ENCODE data around the gene ABCA7.

Gene ABCA7

DNA sequence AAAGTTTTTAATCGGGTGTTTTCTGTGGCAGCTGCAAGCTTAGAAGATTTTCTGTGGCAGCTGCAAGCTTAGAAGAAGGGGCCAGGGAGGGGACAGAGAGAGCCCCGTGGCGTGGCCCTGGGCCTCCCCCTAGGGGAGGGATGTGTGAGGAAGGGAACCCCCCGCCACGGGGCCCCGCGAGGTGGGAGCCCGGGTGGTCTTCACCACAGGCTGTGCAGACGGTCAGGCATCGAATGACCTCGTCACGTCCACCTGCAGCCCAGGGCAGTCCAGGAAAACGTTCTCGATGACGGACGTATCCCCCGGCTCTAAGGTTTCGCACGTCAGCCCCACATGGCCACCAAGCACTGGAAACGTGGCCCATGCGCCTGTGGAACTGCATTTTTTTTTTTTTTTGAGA is 46.7 kb downstream of the ABCA7 start:
- DNase-seq (ENCODE audit: low read depth, low spot score): no peak

DNA sequence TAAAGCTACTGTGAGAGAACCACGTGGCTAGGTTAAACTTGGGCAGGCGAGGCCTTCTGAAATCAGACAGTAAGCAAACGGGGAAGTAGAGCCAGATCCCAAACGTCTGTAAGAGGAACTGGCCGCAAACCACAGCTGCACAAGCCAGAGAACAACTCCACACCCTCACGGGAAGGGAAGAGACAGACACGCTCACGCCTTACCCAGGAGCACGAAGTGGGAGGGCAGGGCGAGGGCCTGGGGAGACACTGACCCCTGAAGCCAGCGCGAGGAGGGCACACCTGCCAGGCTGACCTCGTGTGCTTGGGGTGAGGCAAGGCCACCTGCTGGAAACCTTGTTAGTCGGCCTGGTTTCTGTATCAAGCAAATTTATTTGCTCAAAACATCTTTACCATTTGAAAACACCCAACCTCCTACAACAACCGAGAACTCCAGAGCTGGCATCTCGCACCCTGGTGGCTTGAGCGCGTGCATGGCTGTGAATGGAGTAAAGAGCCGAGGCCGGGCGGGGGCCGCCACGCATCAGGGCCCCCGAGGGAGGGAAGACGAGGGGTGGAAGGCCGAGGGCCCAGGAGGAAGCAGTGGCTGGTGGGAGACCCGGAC is 48.0 kb downstream of the ABCA7 start:
- no peak for DNase-seq (ENCODE audit: low read depth, low spot score)

DNA sequence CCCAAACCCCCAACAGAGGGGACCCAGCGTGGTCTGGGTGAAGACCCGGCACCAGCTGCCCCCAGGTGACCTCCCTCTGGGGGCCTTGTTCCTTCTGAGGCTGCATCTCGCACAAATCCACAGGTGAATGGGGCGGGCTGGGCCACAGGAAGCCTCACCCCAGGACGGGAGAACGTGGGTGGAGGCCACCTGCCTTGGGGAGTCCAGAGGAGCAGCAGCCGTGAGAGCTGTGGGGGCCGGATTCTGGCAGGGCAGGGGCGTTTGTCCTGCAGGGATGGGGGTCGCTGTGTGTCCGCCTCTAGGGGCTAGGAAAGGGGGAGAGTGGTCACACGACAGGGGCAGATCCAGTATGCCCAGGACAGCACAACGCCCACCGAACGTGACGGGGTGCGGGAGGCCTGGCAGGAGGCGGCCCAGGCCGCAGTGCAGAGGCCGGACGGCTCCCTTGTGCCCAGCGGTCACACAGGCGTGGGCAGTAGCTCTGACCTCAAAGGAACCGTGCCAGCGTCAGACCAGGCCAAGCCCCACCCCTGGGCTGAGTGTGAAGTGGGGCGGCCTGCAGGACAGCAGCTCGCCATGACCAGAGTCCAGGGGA is 48.6 kb downstream of the ABCA7 start:
- no peak for DNase-seq (ENCODE audit: low read depth, low spot score)

DNA sequence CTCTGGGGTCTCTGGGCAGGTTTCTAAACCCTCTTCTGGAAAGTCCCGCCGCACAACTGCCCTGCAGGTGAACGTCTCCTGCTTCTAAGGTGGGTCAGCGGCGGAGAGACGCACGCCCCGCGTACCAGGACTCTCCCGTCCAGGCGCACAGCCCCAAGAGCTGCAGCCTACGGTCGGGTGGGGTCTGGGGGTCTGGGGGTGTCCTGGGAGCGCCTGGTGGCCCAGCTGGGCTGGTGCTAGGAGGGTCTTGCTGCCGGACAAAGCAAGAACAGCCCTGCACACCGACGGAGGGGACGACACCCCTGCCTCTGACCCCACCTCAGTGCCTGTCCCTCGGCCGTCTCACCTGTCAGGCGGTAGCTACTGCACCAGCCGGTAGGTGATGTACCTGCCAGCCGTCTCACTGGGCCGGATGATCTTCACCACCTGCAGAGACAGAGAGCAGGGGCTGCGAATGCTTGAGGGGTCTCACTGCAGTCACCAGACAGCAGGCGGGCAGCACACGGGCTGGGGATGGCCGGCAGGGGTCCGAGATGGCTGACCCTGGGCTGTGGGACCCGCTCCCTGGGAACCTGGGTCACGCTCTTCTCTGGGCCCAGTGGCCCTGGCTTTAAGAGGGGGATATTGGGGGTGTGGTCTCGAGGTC is 49.3 kb downstream of the ABCA7 start:
- no peak for DNase-seq (ENCODE audit: low read depth, low spot score)

DNA sequence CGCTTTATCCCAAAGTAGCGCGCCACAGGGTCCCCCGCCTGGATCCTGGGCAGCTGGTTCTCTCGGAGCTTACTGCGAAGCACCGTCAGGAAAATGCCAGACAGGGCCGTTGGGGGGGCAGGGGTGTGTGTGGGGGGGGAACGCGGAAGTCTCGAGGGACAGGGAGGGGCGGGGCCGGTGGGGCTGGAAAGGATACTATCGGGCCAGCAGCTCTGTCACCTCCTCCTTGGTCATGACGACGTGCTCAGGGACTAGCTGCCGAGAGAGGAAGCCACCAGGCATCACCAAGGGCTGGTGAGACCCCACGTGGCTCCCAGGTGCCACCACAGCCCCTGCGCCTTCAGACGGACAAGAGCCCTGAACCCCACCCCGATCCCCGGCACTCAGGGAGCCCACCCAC is 50.0 kb downstream of the ABCA7 start:
- no peak for DNase-seq (ENCODE audit: low read depth, low spot score)

DNA sequence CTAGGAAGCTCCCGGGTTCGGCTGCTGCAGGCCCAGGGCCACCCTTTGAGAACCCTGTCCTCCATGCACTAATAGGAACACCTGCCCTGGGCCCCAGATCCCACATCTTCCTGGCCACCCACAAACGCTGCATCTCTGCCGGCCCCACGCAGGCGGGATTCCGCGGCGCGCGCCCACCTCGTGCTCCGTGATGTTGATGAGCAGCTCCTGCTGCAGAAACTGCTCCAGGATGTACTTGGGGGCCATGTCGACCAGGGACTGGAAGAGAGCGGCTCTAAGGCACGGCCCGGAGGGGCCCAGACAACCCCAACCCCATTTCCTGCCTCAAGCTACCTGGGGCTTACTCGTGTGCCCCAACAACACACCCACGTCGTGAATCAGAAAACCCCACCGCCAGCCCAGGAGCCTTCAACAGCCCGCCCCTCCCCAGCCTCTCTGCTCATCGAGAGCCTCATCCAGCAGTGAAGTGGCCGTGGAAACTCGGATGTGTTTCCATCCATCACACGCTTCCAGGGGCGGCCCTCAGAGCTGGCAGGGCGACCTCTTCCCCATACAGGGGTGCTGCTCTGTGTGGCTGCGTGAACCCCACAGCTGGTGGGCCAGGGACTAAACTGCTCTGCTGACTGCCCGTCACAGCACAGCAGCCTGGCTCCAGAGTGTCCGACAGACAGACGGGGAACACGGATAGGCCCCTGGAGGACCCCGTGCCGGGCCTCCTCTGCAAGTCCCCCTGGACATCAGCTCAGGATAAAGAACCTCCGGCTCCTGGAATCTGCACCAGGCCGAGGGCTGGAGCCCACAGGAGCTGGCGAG is 51.0 kb downstream of the ABCA7 start:
- no peak for DNase-seq (ENCODE audit: low read depth, low spot score)

DNA sequence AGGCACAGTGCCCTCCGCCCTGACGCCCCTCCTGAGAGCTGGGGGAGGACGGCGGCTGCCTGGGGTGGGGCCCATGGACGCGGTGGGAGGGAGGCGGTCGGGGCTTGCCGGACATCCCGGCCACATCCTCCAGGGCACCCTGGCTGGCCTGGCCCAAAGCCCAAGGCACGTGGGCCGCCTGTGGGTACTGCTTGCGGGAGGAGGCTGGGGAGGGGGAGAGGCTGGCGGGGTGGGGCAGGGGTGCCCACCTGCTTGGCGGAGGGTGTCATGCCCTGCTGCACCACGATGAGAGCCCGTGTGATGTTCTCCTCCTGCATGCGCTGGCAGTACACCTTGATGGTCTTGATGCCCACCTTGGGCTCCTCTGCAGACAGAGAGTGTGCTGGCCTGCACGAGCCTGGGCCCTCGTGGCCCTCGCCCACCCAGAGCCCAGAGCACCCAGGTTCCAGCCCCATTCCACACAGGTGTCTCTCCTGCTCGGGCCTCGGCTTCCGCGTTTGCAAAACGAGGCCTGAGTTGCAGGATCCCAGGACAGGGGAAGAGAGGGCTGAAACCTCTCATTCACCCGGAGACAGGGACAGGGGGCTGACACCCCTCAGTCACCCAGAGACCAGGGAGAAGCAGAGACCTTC is 51.8 kb downstream of the ABCA7 start:
- DNase-seq (ENCODE audit: low read depth, low spot score): no peak

DNA sequence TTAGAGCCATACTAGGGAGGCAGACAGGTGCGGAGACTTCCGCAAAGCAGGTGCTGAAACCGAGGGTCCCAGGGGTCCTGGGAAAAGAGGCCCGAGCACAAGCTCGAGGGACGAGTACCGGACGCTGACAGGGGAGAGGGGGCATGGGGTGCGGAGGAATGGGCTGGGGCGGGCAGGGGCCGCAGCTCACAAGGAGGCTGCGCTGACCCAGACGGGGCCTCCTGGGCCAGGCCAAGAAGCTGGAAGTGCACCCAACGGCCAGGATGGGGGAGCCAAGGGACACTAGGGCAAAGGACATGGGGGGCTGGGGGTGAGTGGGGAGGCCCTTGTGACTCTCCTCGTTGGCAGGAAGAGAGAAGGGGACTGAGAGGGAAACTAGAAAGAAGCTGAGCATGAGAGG is 53.4 kb downstream of the ABCA7 start:
- no peak for DNase-seq (ENCODE audit: low read depth, low spot score)

DNA sequence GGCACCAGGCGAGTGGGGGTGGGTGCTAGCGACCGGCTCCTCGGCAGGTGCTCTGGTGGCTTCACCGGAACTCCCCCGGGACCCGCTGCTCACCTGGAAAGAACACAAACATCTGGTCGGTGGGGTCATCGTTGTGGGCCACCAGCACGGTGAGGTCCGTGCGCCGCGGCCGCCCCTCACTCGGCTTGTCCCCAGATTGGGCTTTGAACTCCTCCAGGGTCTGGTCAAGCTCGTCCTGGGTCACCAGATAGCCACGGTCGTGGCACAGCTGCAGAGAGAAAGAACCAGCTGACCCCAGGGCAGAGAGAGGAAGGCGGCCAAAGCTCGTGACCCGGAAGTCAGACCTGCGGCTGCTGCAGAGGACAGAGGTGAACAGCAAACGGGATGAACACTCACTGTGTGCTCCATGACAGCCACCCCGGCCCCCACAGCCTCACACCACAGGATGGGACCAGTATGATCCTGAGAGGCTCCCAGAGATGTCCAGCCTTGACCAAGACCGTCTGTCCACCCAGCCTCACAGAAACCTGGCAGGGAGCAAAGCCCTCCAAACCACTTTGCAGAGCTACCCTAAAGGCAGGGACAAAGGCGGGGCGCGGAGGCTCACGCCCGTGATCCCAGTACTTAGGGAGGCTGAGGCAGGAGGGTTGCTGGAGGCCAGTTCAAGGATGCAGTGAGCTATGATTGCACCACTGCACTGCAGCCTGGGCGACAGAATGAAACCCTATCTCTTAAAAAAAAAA is 54.1 kb downstream of the ABCA7 start:
- no peak for DNase-seq (ENCODE audit: low read depth, low spot score)

DNA sequence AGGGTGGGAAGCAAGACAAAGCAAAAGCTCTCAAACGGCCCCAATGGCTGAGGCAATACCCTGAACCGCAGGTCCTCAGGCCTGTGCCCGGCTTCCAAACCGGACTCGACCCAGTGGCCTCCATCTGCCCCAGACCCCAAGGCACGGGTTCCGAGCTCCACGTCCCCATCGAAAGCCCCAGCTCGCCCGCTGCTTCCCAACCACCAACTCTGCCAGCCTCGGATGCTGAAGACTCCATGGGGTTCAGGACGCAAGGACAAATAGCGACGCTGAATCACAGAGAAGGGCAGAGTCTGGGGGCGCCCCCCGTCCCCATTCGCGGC is 54.7 kb downstream of the ABCA7 start:
- DNase-seq (ENCODE audit: low read depth, low spot score): no peak

DNA sequence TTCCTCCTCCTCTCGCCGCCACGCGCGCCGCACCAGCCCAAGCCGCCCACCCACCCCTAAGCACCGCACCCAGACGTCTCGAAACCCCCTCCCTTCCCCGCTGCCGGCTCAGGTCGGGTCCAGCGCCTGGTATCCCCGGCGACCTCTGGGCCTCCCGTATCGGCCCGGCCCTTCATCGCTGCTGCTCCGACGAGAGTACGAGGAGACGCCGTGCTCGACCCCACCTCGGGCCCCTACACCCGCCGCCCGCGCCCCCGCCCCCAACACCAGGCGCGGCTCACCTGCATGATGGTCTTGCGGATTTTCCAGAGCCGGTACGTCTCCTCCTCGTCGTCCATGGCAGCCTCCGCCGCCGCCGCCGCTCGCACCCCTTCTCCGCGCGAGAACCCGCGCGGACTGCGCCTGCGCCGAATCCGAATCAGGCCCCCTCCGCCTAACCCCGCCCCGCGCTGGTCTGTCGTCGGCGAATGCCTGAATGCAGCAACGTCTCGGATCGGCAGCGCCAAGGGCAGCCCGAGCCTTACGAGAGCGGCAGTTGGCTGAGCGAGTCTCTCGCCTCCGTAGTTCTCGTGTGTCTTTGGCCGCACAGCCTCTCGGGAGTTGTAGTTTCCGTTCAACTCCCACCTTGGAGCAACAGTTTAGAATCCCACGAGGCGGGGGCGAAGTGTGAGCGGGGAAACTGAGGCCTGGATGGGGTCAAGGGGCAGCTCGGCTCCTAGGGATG is 55.2 kb downstream of the ABCA7 start, which contains the start of gene POLR2E:
Gene POLR2E (minus strand): TSS at position 398 of the 724 bp plus-strand sequence. CDS start 60 bp downstream, at position 338.
- DNase-seq (ENCODE audit: low read depth, low spot score): peak; percentile 98

DNA sequence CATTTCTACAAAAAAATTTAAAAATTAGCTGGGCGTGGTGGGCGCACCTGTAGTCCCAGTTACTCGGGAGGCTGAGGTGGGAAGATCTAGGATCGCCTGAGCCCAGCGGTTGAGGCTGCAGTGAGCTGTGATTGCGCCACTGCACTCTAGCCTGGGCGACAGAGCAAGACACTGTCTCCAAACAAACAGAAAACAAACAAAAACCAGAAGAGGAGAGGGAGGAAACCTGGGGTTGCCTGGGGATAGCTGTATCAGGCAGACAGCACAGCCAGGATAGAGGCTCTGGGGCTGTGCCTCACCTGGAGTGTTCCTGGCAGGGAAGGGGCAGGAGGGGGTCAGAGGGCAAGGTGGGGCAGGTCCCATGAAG is 57.9 kb downstream of the ABCA7 start:
- no peak for DNase-seq (ENCODE audit: low read depth, low spot score)

DNA sequence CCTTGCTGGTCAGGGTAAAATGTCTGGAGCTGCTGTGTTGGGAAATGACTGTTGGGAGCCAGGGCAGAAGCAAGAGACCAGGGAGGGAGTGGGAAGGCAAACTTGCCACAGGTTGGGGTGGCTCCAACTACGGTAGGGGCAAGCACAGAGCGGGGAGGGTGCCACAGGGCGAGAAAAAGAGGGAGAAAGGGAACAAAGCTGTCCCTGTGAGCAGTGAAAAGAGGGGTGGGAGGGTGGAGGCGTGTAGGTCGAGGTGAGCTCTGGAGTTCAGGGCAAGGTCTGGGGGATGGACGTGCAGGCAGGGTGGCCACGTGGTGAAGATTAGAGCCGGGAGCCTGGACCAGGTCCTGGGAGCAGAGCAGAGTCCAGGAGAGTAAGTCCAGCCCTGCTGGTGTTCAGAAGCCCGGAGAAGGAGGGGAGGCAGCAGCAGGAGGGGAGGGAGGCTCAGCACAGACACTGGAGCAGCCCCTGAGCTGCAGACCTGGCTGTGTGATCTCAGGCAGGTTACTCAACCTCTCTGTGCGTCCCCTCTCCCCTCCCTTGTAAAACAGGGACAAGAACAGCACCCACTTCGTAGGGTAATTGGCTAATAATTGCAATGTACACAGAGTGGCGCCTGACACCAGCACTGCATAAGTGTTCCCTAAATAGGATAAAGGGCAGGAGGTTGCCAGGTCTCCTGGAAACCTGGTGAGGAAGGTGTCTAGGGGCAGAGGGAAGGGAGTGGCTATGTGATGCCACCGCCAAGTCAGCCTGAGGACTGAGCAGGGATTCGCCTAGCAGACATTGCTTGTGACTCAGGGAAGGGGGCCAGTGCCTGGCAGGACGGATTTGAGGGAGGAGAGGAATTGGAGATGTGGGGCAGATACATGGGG is 58.5 kb downstream of the ABCA7 start:
- peak; percentile 62 for DNase-seq (ENCODE audit: low read depth, low spot score)

DNA sequence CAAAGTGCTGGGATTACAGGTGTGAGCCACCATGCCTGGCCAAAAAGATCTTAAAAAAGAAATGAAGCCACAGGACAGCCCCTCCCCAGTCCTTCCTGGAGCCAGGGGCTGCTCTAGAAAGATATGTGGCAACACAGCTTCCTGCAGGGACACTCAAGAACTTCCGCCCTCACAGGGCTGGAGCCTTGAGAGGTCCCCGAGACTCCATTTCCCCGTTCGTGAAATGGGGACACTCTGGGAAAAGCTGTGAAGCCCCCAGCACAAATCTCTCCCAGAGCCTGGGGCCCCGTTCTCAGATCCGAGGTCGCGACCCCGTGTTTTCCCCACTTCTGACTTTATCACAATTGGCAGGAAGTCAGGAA is 61.4 kb downstream of the ABCA7 start:
- DNase-seq (ENCODE audit: low read depth, low spot score): no peak

DNA sequence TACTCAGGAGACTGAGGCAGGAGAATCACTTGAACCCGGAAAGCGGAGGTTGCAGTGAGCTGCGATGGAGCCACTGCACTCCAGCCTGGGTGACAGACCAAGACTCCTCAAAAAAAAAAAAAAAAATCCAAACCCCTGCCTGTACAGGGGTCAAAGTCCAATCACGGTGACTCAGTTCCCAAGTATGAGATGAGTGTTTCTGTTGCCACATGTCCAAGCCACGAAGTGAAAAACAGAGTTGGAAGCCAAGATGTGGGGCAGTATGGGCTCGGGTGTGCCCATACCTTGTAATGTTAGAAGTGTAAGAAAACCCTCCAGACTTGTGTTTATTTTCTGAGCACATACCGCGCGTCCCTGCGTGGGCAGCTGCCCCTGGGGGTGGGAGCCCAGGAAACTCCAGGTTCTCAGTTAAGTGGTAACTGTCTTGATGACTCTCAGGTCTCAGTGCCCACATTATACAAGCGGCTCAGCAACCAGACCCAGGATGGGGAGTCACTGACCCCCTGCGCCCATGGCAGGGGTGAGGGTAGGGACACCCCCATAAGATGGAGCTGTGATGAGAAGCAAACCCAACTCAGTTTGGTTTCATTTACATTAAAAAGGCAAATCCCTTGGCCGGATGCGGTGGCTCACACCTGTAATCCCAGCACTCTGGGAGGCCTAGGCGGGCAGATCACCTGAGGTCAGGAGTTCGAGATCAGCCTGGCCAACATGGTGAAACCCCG is 62.7 kb downstream of the ABCA7 start:
- peak; percentile 62 for DNase-seq (ENCODE audit: low read depth, low spot score)

DNA sequence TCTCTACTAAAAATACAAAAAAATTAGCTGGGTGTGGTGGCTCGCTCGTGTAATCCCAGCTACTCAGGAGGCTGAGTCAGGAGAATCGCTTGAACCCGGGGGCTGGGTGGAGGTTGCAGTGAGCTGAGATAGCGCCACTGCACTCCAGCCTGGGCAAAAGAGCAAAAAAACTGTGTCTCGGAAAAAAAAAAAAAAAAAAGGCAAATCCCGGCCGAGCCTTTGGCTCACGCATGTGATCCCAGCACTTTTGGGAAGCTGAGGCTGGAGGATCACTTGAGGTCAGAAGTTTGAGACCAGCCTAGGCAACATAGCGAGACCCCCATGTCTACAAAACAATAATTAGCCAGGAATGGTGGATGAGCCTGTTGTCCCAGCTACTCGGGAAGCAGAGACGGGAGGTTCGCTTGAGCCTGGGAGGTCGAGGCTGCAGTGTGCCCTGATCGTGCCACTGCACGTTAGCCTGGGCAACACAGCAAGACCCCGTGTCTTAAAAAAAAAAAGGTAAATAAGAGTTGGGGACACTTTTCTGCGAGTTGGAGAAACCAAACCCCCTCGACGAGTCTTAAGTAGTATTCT is 63.3 kb downstream of the ABCA7 start:
- no peak for DNase-seq (ENCODE audit: low read depth, low spot score)

DNA sequence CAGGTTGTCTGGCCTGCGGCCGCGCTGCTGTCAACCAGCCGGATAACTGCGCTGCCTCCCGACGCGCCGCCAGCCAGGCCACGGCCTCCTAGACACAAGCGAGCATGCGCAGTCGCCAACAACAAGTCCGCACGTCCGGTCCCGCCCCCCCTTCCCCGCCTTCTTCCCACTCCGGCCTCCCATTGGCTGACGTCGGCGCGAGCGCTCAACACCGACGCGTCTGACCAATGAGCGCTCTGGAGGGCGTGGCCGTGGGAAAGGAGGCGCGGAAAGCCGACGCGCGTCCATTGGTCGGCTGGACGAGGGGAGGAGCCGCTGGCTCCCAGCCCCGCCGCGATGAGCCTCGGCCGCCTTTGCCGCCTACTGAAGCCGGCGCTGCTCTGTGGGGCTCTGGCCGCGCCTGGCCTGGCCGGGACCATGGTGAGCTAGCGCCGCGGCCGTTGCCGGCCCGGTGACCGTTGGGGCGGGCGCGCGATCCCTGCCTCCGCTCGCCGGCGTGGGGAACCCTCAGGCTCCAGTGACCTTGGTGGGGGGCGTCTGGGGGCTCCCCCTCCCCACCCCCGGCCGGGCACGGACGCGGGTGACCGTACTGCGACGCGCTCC is 63.9 kb downstream of the ABCA7 start, which contains the start of gene GPX4:
Gene GPX4 (plus strand): TSS at position 287 of the 603 bp plus-strand sequence. CDS start 50 bp downstream, at position 337.
- DNase-seq (ENCODE audit: low read depth, low spot score): peak; percentile 99

DNA sequence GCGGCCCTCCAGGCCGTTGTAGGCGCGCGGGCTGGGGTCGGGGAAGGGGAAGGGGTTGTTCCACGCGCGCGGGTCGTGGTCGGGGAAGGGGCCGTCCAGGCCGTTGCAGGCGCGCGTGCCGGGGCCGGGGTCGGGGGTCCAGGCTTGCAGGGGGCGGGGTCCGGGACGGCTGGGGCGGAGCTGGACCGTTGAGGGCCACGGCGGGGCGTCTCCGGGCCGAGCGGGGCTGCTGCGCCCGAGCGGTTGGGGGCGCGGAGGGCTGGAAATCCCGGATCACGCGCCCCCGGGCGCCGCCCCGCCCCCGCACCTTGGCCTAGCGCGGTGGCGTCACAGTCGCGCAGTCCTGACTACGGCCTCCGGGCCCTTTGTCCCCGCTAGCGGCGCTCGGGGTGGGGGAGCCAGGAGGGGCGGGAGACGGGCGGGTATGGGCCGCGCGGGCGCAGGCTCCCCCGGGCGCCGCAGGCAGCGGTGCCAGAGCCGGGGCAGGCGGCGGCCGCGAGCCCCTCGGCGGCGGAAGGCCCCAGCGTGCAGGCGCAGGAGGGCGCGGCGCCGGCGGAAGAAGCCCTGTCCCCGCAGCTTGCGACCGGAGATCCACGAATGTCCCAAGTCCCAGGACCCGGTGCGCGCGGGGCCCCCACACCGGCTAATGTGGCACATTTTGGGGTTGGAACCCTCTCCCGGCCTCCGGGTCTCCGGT is 64.6 kb downstream of the ABCA7 start:
- DNase-seq (ENCODE audit: low read depth, low spot score): peak; percentile 60

Measured in ELF-1 (cell line).